ENCODE data around the gene UHRF1.
"Not testable (repeated sequence)": the region's sequence is repeated elsewhere in the genome, so short reads cannot be mapped to it uniquely, and the experiment has no call there.

The UHRF1 gene

GRCh38 chr19:4951656-4952055 is 42.4 kb downstream of the UHRF1 start:
- no peaks in the 10 kb centered on the region for H3F3A ChIP-seq (ENCODE audit: low read depth)

GRCh38 chr19:4952945-4953344 is 43.6 kb downstream of the UHRF1 start:
- TF ChIP-seq CTCF (conservative IDR thresholded peaks at IDR 0.05; ENCODE audit: low read length) = no peak
- TF ChIP-seq EZH2phosphoT487 (IDR thresholded peaks at IDR 0.05; ENCODE audit: borderline replicate concordance) = no peak
- H3K9me3 ChIP-seq (ENCODE audit: insufficient read depth, low read depth, low read length) = no peaks in the 10 kb centered on the region

More at GRCh38 chr19:4951656-4952055, 42.4 kb downstream of the UHRF1 start:
- TF ChIP-seq CTCF (conservative IDR thresholded peaks at IDR 0.05; ENCODE audit: low read length) (no peak), EZH2phosphoT487 (IDR thresholded peaks at IDR 0.05; ENCODE audit: borderline replicate concordance) (no peak)
- no peaks in the 10 kb centered on the region for H4K20me1 ChIP-seq (ENCODE audit: insufficient read depth, low read length, poor library complexity, severe bottlenecking)
- peaks cover 86% of the 10 kb centered on the region; the same call in 1 of the 2 replicates for H3K36me3 ChIP-seq (ENCODE audit: insufficient read depth, low read length)
- H2AFZ ChIP-seq (ENCODE audit: low read length) = no peak overlapping the region
- H3K27me3 ChIP-seq (ENCODE audit: insufficient read depth, low read length, poor library complexity, severe bottlenecking) = no peaks in the 10 kb centered on the region
- no peaks in the 10 kb centered on the region for H3K4me1 ChIP-seq (ENCODE audit: insufficient read depth, low read length, poor library complexity, severe bottlenecking)
- no peak overlapping the region for H3K4me3 ChIP-seq (ENCODE audit: low read length, poor library complexity, severe bottlenecking)
- H3K9me3 ChIP-seq (ENCODE audit: insufficient read depth, low read depth, low read length) = no peaks in the 10 kb centered on the region
- no peak overlapping the region for H3K4me2 ChIP-seq (ENCODE audit: low read depth, low read length, poor library complexity, severe bottlenecking)
- H3K9me2 ChIP-seq (replicated peaks; ENCODE audit: low read depth, low read length) = no peaks in the 10 kb centered on the region
- H3K9ac ChIP-seq (ENCODE audit: low read depth, low read length, poor library complexity, severe bottlenecking) = no peak overlapping the region
- no peaks in the 10 kb centered on the region for H3K79me2 ChIP-seq (ENCODE audit: insufficient read depth, low read length)

GRCh38 chr19:4954320-4955149 is 45.2 kb downstream of the UHRF1 start:
- peaks cover 86% of the 10 kb centered on the region; the same call in 1 of the 2 replicates for H3K36me3 ChIP-seq (ENCODE audit: insufficient read depth, low read length)
- not testable (repeated sequence) for H3K4me2 ChIP-seq (ENCODE audit: low read depth, low read length, poor library complexity, severe bottlenecking); H3K27me3 ChIP-seq (ENCODE audit: insufficient read depth, low read length, poor library complexity, severe bottlenecking)

More at GRCh38 chr19:4952945-4953344, 43.6 kb downstream of the UHRF1 start:
- Histone ChIP-seq H3K27me3 (ENCODE audit: insufficient read depth, low read length, poor library complexity, severe bottlenecking) (no peaks in the 10 kb centered on the region), H3K36me3 (ENCODE audit: insufficient read depth, low read length) (peaks cover 82% of the 10 kb centered on the region; the same call in 1 of the 2 replicates), H3K4me3 (ENCODE audit: low read length, poor library complexity, severe bottlenecking) (no peak overlapping the region), H3K4me2 (ENCODE audit: low read depth, low read length, poor library complexity, severe bottlenecking) (no peak overlapping the region), H3F3A (ENCODE audit: low read depth) (no peaks in the 10 kb centered on the region), H4K20me1 (ENCODE audit: insufficient read depth, low read length, poor library complexity, severe bottlenecking) (no peaks in the 10 kb centered on the region), H3K79me2 (ENCODE audit: insufficient read depth, low read length) (no peaks in the 10 kb centered on the region), H3K9me2 (replicated peaks; ENCODE audit: low read depth, low read length) (no peaks in the 10 kb centered on the region), H3K9ac (ENCODE audit: low read depth, low read length, poor library complexity, severe bottlenecking) (no peak overlapping the region), H2AFZ (ENCODE audit: low read length) (no peak overlapping the region), H3K4me1 (ENCODE audit: insufficient read depth, low read length, poor library complexity, severe bottlenecking) (no peaks in the 10 kb centered on the region)

More at GRCh38 chr19:4954320-4955149, 45.2 kb downstream of the UHRF1 start:
- H3K4me1 ChIP-seq (ENCODE audit: insufficient read depth, low read length, poor library complexity, severe bottlenecking); H3K9me2 ChIP-seq (replicated peaks; ENCODE audit: low read depth, low read length); H3K9me3 ChIP-seq (ENCODE audit: insufficient read depth, low read depth, low read length); H4K20me1 ChIP-seq (ENCODE audit: insufficient read depth, low read length, poor library complexity, severe bottlenecking); H3F3A ChIP-seq (ENCODE audit: low read depth); H3K79me2 ChIP-seq (ENCODE audit: insufficient read depth, low read length); H3K9ac ChIP-seq (ENCODE audit: low read depth, low read length, poor library complexity, severe bottlenecking); H2AFZ ChIP-seq (ENCODE audit: low read length); H3K4me3 ChIP-seq (ENCODE audit: low read length, poor library complexity, severe bottlenecking): not testable (repeated sequence)
